Mucosa of gallbladder (tissue), 1 donor: ENCODE measurements around the gene CDH26. TPM values are rescaled to one million over a fixed set of nuclear protein-coding genes. Genes with fewer than 3 reads are reported as not detected.

Experiments
- DNase-seq: peaks from one replicate; pipeline ENCODE4 v3.0.0-alpha.2; 2020; ENCODE audit warnings: low spot score
- total RNA-seq: library from RNA; stranded (reverse); gene quantifications from one replicate; pipeline ENCODE4 v1.2.1, GENCODE V29; 2021
- donor health status: DM: no; HTN: no; CAD: no.

Gene CDH26
- total RNA-seq, 1 donor from 2014 or later = 3.3 TPM

- DNase-seq = no peak
Measured at GRCh38 chr20:59985164-59985563, 26.9 kb downstream of the CDH26 start.

- no peak for DNase-seq
Measured at GRCh38 chr20:59985864-59986263, 27.6 kb downstream of the CDH26 start.

GRCh38 chr20:59987135-59987534, 28.9 kb downstream of the CDH26 start:
- DNase-seq = no peak

- peak; percentile 85 for DNase-seq
Measured at GRCh38 chr20:59988141-59988540, 29.9 kb downstream of the CDH26 start.

GRCh38 chr20:59992526-59993084, 34.4 kb downstream of the CDH26 start:
- DNase-seq = no peak

- DNase-seq = no peak
Measured at GRCh38 chr20:59993736-59994430, 35.7 kb downstream of the CDH26 start.

GRCh38 chr20:59994697-59995122, 36.5 kb downstream of the CDH26 start:
- peak; percentile 51 for DNase-seq

GRCh38 chr20:59996108-59996507, 37.9 kb downstream of the CDH26 start:
- DNase-seq = peak; percentile 60

- DNase-seq = no peak
Measured at GRCh38 chr20:59997896-59998295, 39.7 kb downstream of the CDH26 start.

GRCh38 chr20:59999502-59999901, 41.3 kb downstream of the CDH26 start:
- no peak for DNase-seq

GRCh38 chr20:60000271-60001042, 42.2 kb downstream of the CDH26 start:
- no peak for DNase-seq

- DNase-seq = no peak
Measured at GRCh38 chr20:60001108-60001507, 42.9 kb downstream of the CDH26 start.

GRCh38 chr20:60003776-60004175, 45.6 kb downstream of the CDH26 start:
- DNase-seq = no peak

- no peak for DNase-seq
Measured at GRCh38 chr20:60006261-60006660, 48.0 kb downstream of the CDH26 start.

- DNase-seq = no peak
Measured at GRCh38 chr20:60007464-60007863, 49.2 kb downstream of the CDH26 start.

- no peak for DNase-seq
Measured at GRCh38 chr20:60008130-60008808, 50.0 kb downstream of the CDH26 start.

- DNase-seq = no peak
Measured at GRCh38 chr20:60009318-60009717, 51.1 kb downstream of the CDH26 start.

GRCh38 chr20:60009826-60010616, 51.8 kb downstream of the CDH26 start:
- DNase-seq = no peak

GRCh38 chr20:60010689-60011458, 52.7 kb downstream of the CDH26 start:
- no peak for DNase-seq
